Testis (tissue), 5 donors: Measurements from ENCODE around the gene PHLPP1. TPM values are rescaled to one million over a fixed set of nuclear protein-coding genes. Genes with fewer than 3 reads are reported as not detected.

Experiments
- DNase-seq: peaks from one replicate; pipeline ENCODE4 v3.0.0-alpha.2; 2019
- H3K27ac ChIP-seq, 2 donors: fragments of 200-600 bp; sonication (generic); one replicate each; pipeline ENCODE4 v1.5.1; 2019
- H3K27me3 ChIP-seq: fragments of 200-600 bp; sonication (generic); one replicate; pipeline ENCODE4 v1.5.1; 2019
- H3K36me3 ChIP-seq: fragments of 200-600 bp; sonication (generic); one replicate; pipeline ENCODE4 v1.5.1; 2017; ENCODE audit warnings: low read depth; ENCODE audit errors: missing control alignments
- H3K4me1 ChIP-seq: fragments of 200-600 bp; sonication (generic); one replicate; pipeline ENCODE4 v1.5.1; 2019
- H3K4me3 ChIP-seq, 2 donors: fragments of 200-600 bp; sonication (generic); one replicate each; pipeline ENCODE4 v1.5.1; 2017 to 2019
- H3K9me3 ChIP-seq: fragments of 200-600 bp; sonication (generic); one replicate; pipeline ENCODE4 v1.5.1; 2017
- CTCF ChIP-seq, 3 experiments: fragments of 450-650 bp in 2 of 3; fragments of 200-600 bp in 1 of 3; sonication (generic) in 1 of 3; IDR thresholded peaks; one replicate each; pipeline ENCODE4 v1.5.1; 2016 to 2019; ENCODE audit warnings: antibody characterized with exemption in 3 of 3, mild to moderate bottlenecking in 2 of 3, moderate library complexity in 1 of 3
- POLR2A ChIP-seq: fragments of 450-650 bp; IDR thresholded peaks from one replicate; pipeline ENCODE4 v1.6.1; 2017; ENCODE audit warnings: antibody characterized with exemption, mild to moderate bottlenecking, moderate library complexity
- whole genome bisulfite sequencing, 2 donors: methylation state at CpG; one replicate each; pipeline ENCODE4 v1.1.5; 2018; 5-methylcytosine and 5-hydroxymethylcytosine counted together
- intact Hi-C: fragments of 100-400 bp; cut with DNase I; formaldehyde crosslinking; loops from one replicate; pipeline ENCODE4 v1.15.1; 2023; ENCODE audit warnings: low total_unique reads
- long read RNA-seq, 2 donors: transcript quantifications; one replicate each; lab custom pipeline, GENCODE V29; 2026
- polyA plus RNA-seq: library from polyadenylated mRNA; stranded (reverse); fragments of 350-450 nt; fragmentation: Illumina TruSeq; extraction: RNeasy Lipid Tissue Mini Kit (QIAGEN cat#74804); gene quantifications from one replicate; pipeline ENCODE4 v1.2.3, GENCODE V29; 2014; ENCODE audit warnings: low read depth, low replicate concordance; ENCODE audit not compliant: insufficient read depth
- total RNA-seq, 2 donors: library from RNA; depleted of rRNA; stranded (reverse); fragments of >200 nt; gene quantifications; one replicate each; pipeline ENCODE4 v1.2.3, GENCODE V29; 2016

Gene PHLPP1
- total RNA-seq (10 to 100 TPM; 50.5 to 60.1 TPM), polyA plus RNA-seq (31.5 TPM)
- long read RNA-seq, donor 1, partial matches to known transcripts: 5 of 5 reads
- long read RNA-seq, donor 1, other reads (novel, unspliced or antisense): 0 of 5 reads
- long read RNA-seq, donor 2: 0 reads

DNA sequence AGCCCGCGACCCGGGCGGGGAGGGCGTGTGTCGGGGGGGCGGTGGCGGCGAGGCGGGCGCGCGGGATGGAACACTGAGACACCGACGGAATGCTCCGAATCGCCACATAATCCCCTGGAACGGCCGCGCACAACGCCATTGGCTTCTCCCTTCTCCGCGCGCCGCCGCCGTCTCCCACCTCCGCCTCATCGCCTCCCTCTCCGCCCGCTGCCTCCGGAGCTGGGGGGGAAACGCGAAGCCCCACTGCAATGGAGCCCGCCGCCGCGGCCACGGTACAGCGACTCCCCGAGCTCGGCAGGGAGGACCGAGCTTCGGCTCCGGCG lies at the start of gene PHLPP1:
TSS of gene PHLPP1 (plus strand) at position 106 of the 323 bp plus-strand sequence. CDS start at position 249, 143 bp downstream.
- intact Hi-C loops: loop anchor here (10.0 kb wide), 1 partner anchor 259 kb away; no protein-coding TSS in a partner anchor

GRCh38 chr18:62669225-62669624 lies 46.1 kb upstream of the PHLPP1 start:
- Histone ChIP-seq H3K27me3 (no peaks in the 10 kb centered on the region), H3K9me3 (no peaks in the 10 kb centered on the region), H3K27ac (no peak overlapping the region), H3K36me3 (no peaks in the 10 kb centered on the region), H3K4me3 (no peak overlapping the region), H3K4me1 (no peaks in the 10 kb centered on the region)
- DNase-seq: no peak
- TF ChIP-seq CTCF (IDR thresholded peaks at IDR 0.05): no peak
- TF ChIP-seq POLR2A: no peak
- intact Hi-C loops: no loop called here
- WGBS, 2 donors: 98 to 100% methylated on average over 1 of the region's 1 CpG

More for the DNA sequence above, at the start of gene PHLPP1:
- peak within 1 kb of the TSS; percentile 78 to 81 for H3K4me3 ChIP-seq
- H3K36me3 ChIP-seq: no peaks in the 10 kb centered on the region
- no peaks in the 10 kb centered on the region for H3K27me3 ChIP-seq
- WGBS, 2 donors: 0 to 1% methylated on average over 3 to 41 of the region's 46 CpGs
- H3K4me1 ChIP-seq: no peaks in the 10 kb centered on the region
- H3K27ac ChIP-seq: peak within 1 kb of the TSS; percentile 92 to 99
- TF ChIP-seq CTCF (IDR thresholded peaks at IDR 0.05) (no peak), POLR2A (no peak)
- no peaks in the 10 kb centered on the region for H3K9me3 ChIP-seq
- DNase-seq: no peak

GRCh38 chr18:62670573-62670972 lies 44.8 kb upstream of the PHLPP1 start:
- no peaks in the 10 kb centered on the region for H3K36me3 ChIP-seq
- DNase-seq: no peak
- intact Hi-C loops: no loop called here
- no peaks in the 10 kb centered on the region for H3K27me3 ChIP-seq
- 90 to 92% methylated on average over 2 of the region's 2 CpGs for WGBS, 2 donors
- no peaks in the 10 kb centered on the region for H3K4me1 ChIP-seq
- no peaks in the 10 kb centered on the region for H3K9me3 ChIP-seq
- TF ChIP-seq POLR2A: no peak
- H3K4me3 ChIP-seq: no peak overlapping the region
- H3K27ac ChIP-seq: no peak overlapping the region

- no peak for DNase-seq
- Histone ChIP-seq H3K4me1 (no peaks in the 10 kb centered on the region), H3K36me3 (no peaks in the 10 kb centered on the region), H3K27ac (no peak overlapping the region), H3K4me3 (no peak overlapping the region), H3K27me3 (no peaks in the 10 kb centered on the region), H3K9me3 (no peaks in the 10 kb centered on the region)
- WGBS, 2 donors: 51 to 62% methylated on average over 2 of the region's 2 CpGs
- intact Hi-C loops: no loop called here
- TF ChIP-seq POLR2A: no peak
- no peak for TF ChIP-seq CTCF (IDR thresholded peaks at IDR 0.05)
Measured at GRCh38 chr18:62672600-62672999, 42.7 kb upstream of the PHLPP1 start.

DNA sequence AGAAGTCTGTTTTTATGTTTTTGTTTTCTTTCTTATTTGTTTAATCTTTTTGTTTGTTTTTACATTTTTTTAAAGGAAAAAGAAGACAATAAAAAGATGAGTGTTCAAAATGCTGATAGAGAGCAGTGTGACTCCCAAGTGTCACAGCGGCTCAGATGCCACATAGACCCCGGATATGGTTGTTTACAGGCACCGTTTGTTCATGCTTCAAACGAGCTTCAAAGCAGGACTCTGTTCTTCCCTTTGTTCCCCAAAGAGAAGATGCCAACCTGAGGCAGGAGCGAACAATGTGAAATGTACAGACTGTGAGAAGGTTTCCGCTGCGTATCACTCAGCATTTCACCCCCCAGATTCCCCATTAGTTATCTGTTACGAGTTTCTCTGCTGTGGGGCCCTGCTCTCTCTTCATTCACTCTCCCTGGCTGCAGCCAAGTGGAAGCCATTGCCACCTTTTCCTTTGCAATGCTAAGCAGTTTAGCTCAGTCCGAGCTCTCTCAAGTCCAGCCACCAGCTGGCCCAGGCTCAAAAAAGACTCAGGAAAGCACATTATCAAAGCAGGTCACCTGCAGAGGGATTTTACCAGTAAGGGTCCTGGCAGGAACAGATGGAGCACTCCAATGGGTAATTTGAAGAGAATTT lies 36.4 kb upstream of the PHLPP1 start:
- TF ChIP-seq CTCF (IDR thresholded peaks at IDR 0.05): no peak
- no peak for TF ChIP-seq POLR2A
- intact Hi-C loops: no loop called here
- Histone ChIP-seq H3K27ac (no peak overlapping the region), H3K27me3 (no peaks in the 10 kb centered on the region), H3K36me3 (no peaks in the 10 kb centered on the region), H3K4me1 (no peaks in the 10 kb centered on the region), H3K9me3 (no peaks in the 10 kb centered on the region), H3K4me3 (no peak overlapping the region)
- DNase-seq: no peak
- WGBS, 2 donors: 87 to 88% methylated on average over 9 of the region's 9 CpGs
